HL-60/S4 (cell line): ENCODE data around the gene ZNF683.
"Not testable (repeated sequence)": the region's sequence is repeated elsewhere in the genome, so short reads cannot be mapped to it uniquely, and the experiment has no call there.

ENCODE experiments used
- in situ Hi-C: fragments of 300-500 bp; cut with MboI; formaldehyde crosslinking; loops from 2 replicates; pipeline ENCODE4 v1.14.3; 2022; ENCODE audit warnings: low sequenced_read_pairs

The ZNF683 gene

DNA sequence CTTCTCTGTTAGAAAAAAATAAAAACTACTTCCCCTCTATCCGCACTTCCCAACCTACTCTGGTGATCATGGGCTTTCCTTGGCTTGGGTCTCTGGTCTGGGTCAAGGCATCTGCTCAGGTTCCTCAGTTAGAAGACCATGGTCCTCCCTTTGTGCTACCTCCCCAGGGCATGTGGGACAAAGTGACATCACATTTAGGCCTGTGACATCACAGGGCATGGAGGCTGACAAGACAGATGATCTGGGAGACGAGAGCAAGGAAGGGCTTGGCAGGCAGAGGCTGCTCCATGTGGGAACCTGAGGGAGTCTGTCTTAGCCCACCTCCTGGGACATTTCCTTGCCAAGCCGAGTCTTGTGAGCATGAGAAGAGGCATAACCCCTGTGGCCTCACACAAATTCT lies at the start of gene ZNF683:
Gene ZNF683 (minus strand): TSS at position 140 of the 400 bp plus-strand sequence. CDS start 4,179 bp downstream, outside the sequence.
- in situ Hi-C loops, result not testable (repeated sequence)

DNA sequence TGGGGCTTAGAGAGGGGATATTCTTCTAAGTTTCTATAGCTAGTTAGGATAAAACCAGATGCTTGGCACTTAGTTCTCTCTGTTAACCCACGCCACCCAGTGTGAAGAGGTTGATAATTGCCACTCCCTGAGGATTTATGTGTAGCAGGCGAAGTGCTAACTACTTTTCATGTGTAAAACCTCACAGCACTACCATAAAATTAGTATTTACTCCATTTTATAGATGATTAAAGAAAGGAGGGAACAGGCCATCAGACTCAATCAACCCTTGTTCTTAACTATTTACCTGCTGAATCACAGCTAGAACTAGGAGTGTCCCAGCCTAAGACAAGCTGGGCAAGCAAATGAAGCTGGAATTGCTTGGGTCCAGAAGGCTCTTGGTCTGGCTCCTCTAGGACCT lies 46.9 kb upstream of the ZNF683 start:
- in situ Hi-C loops, result no loop called here

DNA sequence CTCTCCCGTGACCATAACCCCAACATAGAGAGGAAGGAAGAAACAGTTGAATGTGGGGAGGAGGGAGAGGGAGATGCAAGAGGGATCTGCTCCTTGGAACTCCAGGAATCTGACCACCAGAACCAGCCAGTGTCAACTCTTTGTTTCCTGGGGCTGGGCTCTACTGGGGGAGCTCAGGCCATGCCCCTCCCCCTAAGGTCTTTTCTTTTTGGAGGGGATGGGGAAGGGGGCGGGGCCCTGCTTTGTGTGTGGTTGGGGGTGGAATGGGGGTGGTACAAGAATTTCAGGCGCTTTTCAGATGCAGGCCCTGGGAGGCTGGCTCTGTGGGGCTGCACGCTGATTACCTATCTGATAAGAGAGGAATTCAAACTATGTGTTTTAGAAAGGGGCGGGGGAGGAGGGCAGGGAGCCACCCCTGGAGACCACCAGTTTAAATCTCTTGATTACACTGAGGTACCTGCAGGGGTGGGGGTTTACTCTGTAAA lies 46.4 kb upstream of the ZNF683 start:
- in situ Hi-C loops, result no loop called here

DNA sequence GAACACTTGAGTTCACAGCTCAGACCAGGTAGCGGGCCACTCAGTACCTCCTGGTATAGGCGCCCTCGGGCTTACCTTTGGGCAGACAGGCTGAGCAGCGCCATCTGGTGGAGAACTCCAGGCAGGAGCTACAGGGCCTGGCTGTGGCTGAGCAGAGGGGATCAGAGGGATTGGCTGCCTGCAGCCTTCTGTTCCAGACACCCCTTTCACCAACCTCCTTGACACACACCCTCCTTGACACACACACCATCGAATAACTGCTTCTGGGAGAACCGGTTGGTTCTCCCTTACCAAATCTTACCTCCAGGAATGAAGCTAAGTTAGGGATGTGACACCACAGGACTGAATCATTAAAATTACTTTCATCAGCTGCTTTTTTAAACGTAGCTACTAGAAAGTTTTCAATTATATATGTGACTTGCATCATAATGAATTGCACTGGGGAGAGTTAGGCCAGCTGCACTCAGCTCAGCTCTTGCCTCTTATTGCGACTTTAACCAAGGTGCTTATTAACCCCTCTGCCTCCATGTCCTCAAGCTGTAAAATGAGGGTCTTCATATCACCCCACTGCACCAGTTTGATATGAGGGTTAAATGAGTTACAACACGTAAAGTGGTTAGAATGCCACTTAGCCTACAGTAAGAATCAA lies 44.7 kb upstream of the ZNF683 start:
- in situ Hi-C loops, result no loop called here

DNA sequence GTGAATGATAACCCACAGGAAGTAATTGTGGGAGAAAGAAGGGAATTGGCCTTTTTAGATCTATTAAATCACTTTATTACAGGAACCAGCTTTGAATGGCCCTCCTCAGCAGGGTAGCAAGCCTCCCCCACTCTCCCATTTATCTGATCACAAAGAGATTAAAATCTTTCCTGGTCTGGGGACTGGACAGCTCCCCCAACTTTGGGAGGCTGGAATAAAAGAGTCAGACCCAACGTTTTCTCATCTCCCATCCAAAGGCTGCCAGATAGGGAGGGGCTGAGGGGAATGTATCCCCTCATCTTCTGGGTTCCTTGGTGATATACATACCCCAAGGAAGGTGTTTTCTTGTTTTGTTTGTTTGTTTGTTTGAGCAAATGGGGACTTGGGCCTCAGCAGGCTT lies 40.5 kb upstream of the ZNF683 start:
- in situ Hi-C loops, result no loop called here

DNA sequence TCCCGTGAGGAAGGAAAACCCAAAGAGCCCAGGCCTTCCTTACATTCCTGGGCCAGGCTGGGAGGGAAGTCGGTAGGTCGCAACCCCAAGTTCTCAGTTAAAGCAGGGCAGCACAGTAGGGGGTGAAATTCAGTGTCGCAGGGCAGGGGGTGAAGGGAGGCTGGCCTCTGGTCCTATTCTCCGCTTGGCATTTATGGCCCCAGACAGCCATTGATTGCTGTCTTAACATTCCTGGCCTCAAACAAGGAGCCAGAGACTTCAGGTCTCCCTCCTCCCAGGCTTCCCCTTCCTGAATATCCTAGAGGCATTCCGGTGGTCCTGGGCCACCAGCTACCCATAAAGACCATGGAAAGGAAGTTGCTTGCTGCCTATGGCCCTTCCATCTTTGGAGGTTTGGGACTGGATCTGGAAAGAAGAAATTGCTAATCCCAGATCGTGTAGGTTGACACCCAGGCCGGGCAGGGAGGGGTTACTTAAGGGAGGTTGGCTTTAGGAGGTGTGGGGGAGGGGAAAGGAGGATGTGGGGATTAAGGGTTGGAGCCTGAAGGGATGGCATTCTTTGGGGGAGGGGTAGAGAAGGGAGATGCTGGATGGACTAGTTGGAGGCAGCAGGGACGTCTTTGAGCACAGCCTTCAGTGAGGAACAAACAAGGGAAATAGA lies 39.8 kb upstream of the ZNF683 start:
- in situ Hi-C loops, result no loop called here

DNA sequence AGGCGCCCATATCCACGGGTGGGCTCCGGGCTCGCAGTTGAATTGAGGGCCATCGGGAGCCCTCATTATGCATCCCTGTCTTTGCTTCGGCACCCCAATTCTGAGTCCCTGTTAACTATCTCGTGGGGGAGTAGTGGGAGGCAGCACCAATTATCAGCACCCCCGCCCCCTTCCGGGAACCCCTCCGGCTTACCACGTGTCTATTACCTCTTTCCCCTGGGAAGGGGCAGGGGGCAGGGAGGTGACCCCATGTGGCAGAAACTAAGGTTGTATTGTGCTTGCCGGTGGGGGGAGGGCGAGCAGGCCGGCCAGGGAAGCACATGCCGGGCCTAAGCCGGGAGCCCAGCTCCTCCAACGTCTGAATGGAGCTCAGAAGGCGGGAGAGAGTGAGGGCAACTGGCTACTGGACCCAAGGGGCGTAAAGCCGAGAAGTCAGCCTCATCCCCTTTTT lies 39.1 kb upstream of the ZNF683 start:
- in situ Hi-C loops, result no loop called here

DNA sequence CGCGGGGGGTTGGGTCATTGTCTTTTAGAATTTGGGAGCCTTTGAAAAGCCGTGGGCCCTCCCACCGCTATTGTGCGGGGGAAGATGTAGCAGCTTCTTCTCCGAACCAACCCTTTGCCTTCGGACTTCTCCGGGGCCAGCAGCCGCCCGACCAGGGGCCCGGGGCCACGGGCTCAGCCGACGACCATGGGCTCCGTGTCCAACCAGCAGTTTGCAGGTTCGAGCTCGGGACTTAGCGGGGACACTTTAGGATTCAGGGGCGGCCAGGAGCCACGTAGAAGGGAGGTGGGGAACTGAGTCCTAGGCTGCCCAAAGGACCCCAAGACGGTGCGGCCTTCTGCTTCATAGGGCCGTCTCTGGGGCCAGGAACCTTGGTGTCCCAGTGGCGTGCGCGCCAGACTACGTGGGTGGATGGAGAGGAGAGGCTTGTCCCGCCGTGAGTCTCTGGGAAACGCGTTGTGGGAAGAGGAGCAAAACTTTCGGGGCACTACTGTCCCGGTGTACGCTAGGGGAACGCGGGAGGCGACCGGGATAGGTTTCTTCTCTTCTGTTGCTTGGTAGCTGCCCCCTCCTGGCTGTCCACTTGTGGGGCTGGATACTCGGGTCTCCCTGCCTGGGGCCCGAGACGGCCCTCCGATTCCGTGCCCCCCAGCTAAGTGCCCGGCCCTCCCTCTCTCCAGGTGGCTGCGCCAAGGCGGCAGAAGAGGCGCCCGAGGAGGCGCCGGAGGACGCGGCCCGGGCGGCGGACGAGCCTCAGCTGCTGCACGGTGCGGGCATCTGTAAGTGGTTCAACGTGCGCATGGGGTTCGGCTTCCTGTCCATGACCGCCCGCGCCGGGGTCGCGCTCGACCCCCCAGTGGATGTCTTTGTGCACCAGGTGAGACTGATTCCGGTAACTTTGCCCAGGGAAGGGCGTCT lies 38.4 kb upstream of the ZNF683 start, which contains the start of gene LIN28A:
Gene LIN28A (plus strand): TSS at position 112 of the 918 bp plus-strand sequence. CDS start 75 bp downstream, at position 187.
- in situ Hi-C loops, result no loop called here

DNA sequence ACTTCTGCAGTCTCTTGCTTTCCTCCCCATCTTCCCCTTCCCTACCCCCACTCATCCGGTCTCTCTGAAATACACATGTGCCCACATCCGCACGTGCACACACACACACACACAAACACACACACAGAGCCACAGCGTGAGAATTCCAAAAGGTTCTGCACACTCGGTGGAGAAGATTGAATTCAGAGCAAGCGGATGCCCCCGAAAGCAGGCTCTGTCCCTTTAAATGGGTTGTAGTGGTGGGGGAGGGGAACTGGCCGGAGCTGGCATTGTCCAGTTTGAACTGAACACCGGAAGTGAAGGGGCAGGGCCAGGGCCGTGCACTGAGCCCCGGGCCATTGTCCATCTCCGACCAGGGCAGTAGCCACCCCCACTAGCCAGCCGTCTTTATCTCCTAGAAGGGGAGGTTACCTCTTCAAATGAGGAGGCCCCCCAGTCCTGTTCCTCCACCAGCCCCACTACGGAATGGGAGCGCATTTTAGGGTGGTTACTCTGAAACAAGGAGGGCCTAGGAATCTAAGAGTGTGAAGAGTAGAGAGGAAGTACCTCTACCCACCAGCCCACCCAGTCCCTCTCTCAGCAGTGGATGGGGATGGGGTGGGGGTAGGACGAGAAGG lies 36.7 kb upstream of the ZNF683 start:
- in situ Hi-C loops, result no loop called here

DNA sequence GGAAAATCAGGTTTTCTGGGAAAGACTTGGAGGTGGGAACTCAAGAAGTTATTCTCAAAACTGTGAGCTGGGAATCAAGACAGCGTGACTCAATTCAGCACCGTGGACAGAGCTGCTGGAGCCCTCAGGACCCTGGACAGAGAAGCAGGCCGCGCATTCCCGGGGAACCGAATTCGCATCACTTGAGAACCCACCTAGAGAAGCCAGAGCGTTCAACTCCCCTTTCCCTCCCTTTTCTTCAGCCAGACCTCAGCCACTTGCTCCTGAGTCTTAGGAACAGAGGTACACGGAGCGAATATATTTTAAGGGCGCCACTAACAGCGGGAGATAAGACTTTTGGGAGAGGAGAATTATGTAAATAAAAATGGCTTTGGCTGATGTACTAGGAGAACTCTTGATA lies 36.1 kb upstream of the ZNF683 start:
- in situ Hi-C loops, result no loop called here

DNA sequence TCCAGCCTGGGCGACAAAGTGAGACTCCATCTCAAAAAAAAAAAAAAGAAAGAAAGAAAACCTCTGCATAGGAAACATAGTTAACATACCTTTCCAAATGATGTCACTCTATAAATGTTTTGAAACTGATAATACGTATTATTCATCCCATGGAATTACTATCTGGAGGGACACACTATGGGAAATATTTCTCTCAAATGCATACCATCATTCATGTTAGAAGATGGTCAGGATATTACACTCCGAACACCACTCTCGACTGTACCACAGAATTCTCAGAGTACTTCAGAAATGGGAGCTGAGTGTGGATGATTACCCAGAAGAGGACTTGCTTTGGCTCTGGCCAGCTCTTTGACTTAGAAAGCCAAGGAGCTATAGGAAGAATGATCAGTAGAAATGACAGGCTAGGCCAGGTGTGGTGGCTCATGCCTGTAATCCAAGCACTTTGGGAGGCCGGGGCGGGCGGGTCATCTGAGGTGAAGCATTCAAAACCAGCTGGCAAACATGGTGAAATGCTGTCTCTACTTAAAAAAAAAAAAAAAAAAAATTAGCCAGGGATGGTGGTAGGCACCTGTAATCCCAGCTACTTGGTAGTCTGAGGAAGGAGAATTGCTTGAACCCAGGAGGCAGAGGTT lies 32.8 kb upstream of the ZNF683 start:
- in situ Hi-C loops, result no loop called here

DNA sequence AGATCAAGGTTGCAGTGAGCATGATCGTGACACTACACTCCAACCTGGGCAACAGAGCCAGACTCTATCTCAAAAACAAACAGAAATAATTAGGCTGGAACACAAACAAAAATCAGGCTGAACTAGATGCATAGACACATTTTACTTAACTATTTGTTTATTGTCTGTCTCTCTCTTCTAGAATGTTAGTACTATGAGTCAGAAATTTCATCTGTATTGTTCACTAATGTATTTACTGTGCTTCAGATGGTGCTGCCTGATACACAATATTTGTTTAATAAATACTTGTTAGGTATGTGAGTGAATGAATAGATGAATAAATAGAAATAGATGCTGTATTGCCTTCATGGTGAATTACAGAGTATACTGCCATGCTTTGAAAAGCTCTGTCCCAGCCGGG lies 32.1 kb upstream of the ZNF683 start:
- in situ Hi-C loops, result no loop called here

DNA sequence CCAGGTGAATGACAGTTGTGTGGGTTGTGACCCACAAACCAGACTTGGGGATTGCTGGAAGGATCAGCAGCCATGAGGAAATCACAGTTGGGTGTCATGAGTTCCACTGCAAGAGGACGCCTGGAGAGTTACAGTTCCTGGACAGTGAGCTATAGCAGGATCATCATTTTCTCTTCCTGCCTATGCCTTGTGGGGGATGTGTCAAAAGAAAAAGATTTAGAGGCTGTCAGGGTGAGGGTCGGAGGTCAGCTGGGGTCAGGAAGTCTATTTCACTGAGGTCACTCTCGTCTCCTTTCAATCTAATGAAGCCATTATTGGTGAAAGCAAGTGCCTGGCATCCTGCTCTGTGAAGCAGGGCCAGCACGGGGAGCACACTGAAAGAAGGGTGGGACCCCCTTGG lies 31.1 kb upstream of the ZNF683 start:
- in situ Hi-C loops, result no loop called here

DNA sequence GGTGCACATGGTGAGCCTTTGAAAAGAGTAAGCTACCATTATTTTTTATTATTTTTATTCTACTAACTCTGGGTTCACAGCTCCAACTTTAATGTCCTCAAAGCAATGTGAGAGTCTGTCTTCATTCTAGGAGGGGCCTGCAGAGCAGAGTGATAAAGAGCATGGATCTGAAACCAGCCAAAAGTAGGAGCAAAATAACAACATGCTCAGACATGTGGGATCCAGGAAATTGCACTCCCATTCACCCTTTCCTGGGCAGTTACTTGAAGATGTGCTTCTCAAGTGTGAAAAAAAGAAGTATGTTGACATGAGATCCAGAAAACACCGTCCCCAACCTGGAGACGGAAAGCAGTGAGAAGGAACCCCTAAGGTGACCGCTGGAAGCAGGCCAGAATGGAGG lies 29.3 kb upstream of the ZNF683 start:
- in situ Hi-C loops, result no loop called here

DNA sequence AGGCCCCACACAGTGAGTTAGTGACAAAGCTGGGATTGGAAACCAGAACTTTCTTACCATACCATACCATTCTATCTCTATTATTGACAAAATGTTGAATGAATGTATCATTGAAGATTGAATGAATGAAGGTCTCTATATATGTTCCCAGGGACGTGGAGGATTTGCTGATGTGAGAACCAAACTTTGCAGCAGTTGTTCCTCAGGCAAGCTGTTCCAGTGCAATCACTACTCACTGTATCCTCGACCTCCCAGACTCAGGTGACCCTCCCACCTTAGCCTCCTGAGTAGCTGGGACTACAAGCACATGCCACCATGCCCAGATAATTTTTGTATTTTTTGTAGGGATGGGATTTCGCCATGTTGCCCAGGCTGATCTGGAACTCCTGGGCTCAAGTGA lies 26.5 kb upstream of the ZNF683 start:
- in situ Hi-C loops, result no loop called here

DNA sequence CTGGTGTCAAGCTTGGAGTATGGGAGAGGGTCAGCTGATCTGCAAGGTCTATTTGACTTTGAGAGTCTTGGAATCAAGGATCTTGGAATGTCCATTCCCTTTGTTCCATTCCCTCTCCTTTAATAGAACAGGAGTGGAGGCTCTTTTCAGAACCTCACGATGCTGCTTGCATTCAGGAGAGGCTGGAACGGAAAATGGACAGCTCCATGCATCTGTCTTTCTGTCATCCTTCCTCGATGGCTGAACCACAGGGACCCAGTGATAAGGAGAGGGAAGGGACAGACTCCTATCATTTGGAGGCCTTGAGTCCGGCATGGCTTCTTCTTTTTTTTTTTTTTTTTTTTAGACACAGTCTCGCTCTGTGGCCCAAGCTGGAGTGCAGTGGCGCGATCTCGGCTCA lies 23.2 kb upstream of the ZNF683 start:
- in situ Hi-C loops, result no loop called here

DNA sequence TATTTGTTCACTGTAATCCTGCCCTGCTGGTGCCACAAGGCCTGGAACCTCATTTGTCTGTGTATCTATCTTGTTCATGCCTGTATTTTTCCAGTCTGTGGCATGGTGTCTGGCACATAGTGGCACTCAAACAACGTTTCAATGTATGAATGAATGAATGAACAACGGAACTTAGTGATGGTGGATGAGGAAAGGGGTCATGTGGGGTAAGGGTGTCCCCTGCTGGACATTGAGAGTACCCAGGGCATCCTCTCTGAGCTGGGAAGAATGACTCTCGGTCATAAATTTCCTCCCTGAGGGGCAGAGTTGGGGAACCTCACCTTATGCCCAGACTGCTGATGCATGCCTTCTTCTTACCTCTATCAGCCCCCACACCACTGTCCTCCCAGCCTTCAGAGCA lies 18.9 kb upstream of the ZNF683 start:
- in situ Hi-C loops, result no loop called here

DNA sequence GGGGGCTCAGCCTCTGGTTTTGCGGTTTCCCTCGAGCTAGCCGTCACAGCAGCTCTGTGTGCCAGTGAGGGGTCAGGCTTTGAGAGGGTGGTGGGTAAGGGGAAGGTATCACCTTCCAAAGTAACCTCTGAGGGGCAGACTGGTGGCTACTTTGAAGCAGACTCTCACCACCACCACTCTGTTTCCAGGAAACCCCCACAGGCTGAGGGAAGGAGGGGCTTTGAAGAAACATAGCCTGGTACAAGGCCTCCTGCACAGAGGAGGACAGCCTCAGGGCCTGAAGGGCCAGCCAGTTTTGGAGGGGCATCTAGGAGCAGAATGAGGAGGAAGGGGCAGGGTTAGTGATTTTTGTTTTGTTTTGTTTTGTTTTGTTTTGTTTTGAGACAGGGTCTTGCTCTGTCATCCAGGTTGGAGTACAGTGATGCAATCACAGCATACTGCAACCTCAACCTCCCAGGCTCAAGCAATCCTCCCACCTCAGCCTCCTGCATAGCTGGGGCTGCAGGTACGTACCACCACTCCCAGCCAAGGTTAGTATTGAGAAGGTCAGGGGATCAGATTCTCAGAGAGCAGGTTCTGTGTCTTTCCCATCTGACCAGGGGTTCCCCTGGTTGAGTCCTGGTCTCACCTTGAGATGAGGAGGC lies 17.2 kb upstream of the ZNF683 start:
- in situ Hi-C loops, result no loop called here

DNA sequence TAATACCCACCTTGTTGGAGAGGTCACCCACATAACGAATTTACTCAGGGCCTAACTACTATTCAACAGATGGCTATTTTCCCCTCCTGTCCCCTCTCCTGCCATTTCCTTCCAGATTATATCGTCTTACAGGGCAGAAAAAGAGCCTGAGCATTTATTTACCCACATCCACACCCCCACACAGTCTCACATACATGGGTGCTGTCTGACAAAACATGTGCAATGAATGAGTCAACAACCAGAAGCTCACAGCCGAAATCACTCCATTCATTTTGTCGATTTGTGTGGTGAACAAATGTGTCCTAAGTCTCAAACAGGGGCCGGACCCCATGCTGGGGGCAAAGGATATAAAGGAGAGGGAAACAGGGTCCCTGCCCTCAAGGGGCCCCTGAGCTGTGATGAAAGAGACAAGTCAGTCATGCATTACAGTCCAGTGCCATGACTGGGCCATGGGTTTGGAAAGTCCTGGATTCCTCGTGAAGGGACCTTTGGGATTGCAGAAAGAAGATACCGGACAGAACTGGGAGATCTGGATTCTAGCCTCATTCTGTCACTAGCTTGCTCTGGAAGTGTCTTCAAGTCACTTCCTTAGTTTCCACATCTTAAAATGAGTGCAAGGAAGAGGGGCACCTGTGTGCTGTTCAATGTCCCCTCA lies 16.4 kb upstream of the ZNF683 start:
- in situ Hi-C loops, result no loop called here

DNA sequence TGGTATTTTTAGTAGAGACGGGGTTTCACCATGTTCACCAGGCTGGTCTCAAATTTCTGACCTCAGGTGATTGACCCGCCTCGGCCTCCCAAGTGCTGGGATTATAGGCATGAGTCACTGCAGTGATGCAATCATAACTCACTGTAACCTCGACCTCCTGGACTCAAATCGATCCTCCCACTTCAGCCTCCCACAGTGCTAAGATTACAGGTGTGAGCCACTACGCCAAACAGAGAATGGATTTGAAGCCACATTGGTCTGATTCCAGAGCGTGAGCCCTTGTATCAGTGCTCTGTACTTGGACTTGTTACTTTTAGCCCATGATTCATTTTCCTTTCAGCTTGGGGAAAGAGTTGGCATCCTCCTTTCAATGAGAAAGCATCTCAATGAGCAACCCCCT lies 14.9 kb upstream of the ZNF683 start:
- in situ Hi-C loops, result no loop called here
